ENCODE results near the gene SYT1. TPM values are rescaled to one million over a fixed set of nuclear protein-coding genes. Genes with fewer than 3 reads are reported as not detected.

The SYT1 gene
- total and polyA plus RNA-seq, 2 experiments from 2014 or later: 48.7 to 51.7 TPM

DNA sequence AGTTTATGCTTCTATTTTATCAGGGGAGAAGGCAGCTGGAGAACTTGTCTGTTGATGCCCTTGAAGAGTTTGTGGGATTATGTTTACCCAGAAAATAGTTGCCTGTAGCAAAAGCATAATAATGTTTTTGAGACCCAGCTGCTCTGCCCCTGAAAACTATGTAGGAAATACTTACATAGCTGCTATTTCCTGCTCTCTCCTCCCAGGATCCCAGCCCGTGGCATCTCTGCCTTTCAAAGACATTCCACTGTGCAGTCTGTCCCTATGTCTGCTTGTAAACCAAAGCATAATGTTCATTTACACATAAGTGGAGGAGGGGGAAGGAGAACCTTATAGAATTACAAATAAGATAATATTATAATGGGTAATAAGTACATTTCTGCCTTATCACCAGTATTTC, 198.7 kb downstream of the SYT1 start:
- Histone ChIP-seq H3K4me2 (peak overlapping the region; percentile 9; the same call in 1 of the 2 replicates), H3K4me1 (ENCODE audit: insufficient read depth) (peaks cover 40% of the 10 kb centered on the region), H3K36me3 (ENCODE audit: insufficient read depth) (no peaks in the 10 kb centered on the region), H3F3A (replicated peaks; ENCODE audit: low read depth) (no peaks in the 10 kb centered on the region), H3K9me2 (ENCODE audit: insufficient read depth) (no peaks in the 10 kb centered on the region), H3K27ac (ENCODE audit: low read depth) (no peak overlapping the region; the same call in 1 of the 2 replicates), H3K4me3 (no peak overlapping the region), H2AFZ (no peak overlapping the region), H3K27me3 (ENCODE audit: insufficient read depth) (no peaks in the 10 kb centered on the region), H4K20me1 (replicated peaks; ENCODE audit: insufficient read depth) (no peaks in the 10 kb centered on the region; the same call in 1 of the 2 replicates), H3K79me2 (replicated peaks; ENCODE audit: insufficient read depth) (no peaks in the 10 kb centered on the region)
- Mint-ChIP-seq H3K9me3 (no peaks in the 10 kb centered on the region), H3K27me3 (ENCODE audit: insufficient read depth, low read depth, poor library complexity) (peaks cover 2% of the 10 kb centered on the region), H3K27ac (no peak overlapping the region), H3K36me3 (ENCODE audit: low read depth) (no peaks in the 10 kb centered on the region), H3K4me1 (peaks cover 41% of the 10 kb centered on the region), H3K4me3 (no peak overlapping the region)
- TF ChIP-seq ZNF331 (CRISPR knock-in tag; IDR thresholded peaks at IDR 0.05; ENCODE audit: low read depth): no peak
- TF ChIP-seq CREB1 (CRISPR knock-in tag; IDR thresholded peaks at IDR 0.05; ENCODE audit: low read depth): no peak
- TF ChIP-seq JUNB (IDR thresholded peaks at IDR 0.05; ENCODE audit: unreplicated experiment): no peak
- TF ChIP-seq, protein P1, sequence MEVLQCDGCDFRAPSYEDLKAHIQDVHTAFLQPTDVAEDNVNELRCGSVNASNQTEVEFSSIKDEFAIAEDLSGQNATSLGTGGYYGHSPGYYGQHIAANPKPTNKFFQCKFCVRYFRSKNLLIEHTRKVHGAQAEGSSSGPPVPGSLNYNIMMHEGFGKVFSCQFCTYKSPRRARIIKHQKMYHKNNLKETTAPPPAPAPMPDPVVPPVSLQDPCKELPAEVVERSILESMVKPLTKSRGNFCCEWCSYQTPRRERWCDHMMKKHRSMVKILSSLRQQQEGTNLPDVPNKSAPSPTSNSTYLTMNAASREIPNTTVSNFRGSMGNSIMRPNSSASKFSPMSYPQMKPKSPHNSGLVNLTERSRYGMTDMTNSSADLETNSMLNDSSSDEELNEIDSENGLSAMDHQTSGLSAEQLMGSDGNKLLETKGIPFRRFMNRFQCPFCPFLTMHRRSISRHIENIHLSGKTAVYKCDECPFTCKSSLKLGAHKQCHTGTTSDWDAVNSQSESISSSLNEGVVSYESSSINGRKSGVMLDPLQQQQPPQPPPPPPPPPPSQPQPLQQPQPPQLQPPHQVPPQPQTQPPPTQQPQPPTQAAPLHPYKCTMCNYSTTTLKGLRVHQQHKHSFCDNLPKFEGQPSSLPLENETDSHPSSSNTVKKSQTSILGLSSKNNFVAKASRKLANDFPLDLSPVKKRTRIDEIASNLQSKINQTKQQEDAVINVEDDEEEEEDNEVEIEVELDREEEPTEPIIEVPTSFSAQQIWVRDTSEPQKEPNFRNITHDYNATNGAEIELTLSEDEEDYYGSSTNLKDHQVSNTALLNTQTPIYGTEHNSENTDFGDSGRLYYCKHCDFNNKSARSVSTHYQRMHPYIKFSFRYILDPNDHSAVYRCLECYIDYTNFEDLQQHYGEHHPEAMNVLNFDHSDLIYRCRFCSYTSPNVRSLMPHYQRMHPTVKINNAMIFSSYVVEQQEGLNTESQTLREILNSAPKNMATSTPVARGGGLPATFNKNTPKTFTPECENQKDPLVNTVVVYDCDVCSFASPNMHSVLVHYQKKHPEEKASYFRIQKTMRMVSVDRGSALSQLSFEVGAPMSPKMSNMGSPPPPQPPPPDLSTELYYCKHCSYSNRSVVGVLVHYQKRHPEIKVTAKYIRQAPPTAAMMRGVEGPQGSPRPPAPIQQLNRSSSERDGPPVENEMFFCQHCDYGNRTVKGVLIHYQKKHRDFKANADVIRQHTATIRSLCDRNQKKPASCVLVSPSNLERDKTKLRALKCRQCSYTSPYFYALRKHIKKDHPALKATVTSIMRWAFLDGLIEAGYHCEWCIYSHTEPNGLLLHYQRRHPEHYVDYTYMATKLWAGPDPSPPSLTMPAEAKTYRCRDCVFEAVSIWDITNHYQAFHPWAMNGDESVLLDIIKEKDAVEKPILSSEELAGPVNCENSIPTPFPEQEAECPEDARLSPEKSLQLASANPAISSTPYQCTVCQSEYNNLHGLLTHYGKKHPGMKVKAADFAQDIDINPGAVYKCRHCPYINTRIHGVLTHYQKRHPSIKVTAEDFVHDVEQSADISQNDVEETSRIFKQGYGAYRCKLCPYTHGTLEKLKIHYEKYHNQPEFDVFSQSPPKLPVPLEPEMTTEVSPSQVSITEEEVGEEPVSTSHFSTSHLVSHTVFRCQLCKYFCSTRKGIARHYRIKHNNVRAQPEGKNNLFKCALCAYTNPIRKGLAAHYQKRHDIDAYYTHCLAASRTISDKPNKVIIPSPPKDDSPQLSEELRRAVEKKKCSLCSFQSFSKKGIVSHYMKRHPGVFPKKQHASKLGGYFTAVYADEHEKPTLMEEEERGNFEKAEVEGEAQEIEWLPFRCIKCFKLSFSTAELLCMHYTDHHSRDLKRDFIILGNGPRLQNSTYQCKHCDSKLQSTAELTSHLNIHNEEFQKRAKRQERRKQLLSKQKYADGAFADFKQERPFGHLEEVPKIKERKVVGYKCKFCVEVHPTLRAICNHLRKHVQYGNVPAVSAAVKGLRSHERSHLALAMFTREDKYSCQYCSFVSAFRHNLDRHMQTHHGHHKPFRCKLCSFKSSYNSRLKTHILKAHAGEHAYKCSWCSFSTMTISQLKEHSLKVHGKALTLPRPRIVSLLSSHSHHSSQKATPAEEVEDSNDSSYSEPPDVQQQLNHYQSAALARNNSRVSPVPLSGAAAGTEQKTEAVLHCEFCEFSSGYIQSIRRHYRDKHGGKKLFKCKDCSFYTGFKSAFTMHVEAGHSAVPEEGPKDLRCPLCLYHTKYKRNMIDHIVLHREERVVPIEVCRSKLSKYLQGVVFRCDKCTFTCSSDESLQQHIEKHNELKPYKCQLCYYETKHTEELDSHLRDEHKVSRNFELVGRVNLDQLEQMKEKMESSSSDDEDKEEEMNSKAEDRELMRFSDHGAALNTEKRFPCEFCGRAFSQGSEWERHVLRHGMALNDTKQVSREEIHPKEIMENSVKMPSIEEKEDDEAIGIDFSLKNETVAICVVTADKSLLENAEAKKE (CRISPR knock-in tag; IDR thresholded peaks at IDR 0.05): no peak
- TF ChIP-seq CTCF (conservative IDR thresholded peaks at IDR 0.05; ENCODE audit: low read depth in 2 of 2): no peak
- no peak for TF ChIP-seq REST (IDR thresholded peaks at IDR 0.05; ENCODE audit: unreplicated experiment)
- TF ChIP-seq POLR2AphosphoS5 (IDR thresholded peaks at IDR 0.05; ENCODE audit: low read depth): no peak
- TF ChIP-seq, protein P2, sequence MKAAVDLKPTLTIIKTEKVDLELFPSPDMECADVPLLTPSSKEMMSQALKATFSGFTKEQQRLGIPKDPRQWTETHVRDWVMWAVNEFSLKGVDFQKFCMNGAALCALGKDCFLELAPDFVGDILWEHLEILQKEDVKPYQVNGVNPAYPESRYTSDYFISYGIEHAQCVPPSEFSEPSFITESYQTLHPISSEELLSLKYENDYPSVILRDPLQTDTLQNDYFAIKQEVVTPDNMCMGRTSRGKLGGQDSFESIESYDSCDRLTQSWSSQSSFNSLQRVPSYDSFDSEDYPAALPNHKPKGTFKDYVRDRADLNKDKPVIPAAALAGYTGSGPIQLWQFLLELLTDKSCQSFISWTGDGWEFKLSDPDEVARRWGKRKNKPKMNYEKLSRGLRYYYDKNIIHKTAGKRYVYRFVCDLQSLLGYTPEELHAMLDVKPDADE (IDR thresholded peaks at IDR 0.05): no peak
- no peak for TF ChIP-seq ZNF114 (CRISPR knock-in tag; IDR thresholded peaks at IDR 0.05)
- no peak for TF ChIP-seq STAT1 (IDR thresholded peaks at IDR 0.05; ENCODE audit: unreplicated experiment)
- no peak for TF ChIP-seq EZH2 (IDR thresholded peaks at IDR 0.05; ENCODE audit: low read depth, unreplicated experiment)
- no peak for TF ChIP-seq EZH2phosphoT487 (IDR thresholded peaks at IDR 0.05; ENCODE audit: unreplicated experiment)
- TF ChIP-seq NANOG (IDR thresholded peaks at IDR 0.05; ENCODE audit: borderline replicate concordance): no peak
- peak; percentile 59 for ATAC-seq
- peak; percentile 59 for DNase-seq (ENCODE audit: low spot score)
